SK-N-SH (cell line): ENCODE data around the gene SGO2. TPM values are rescaled to one million over a fixed set of nuclear protein-coding genes. Genes with fewer than 3 reads are reported as not detected.

Source experiments
- CTCF ChIA-PET: fragments of 300-600, 350-600 bp; formaldehyde crosslinking; extraction: SDS; loops from one replicate; lab custom pipeline; 2021; lab: Yijun Ruan, JAX
- POLR2A ChIA-PET: fragments of 350-600 bp; sonication (Branson Sonifier 250); formaldehyde crosslinking; extraction: SDS; loops from one replicate; lab custom pipeline; 2020; ENCODE audit warnings: antibody characterized with exemption, inconsistent platforms; lab: Yijun Ruan, JAX
- DNase-seq: peaks from one replicate; pipeline ENCODE4 v3.0.0; 2012
- H2AFZ ChIP-seq: fragments of 200-600 bp; sonication (generic); 2 replicates; pipeline ENCODE4 v1.8.1; 2016; ENCODE audit warnings: antibody characterized with exemption, mild to moderate bottlenecking, low read depth
- H3F3A ChIP-seq: fragments of 200-600 bp; sonication (generic); replicated peaks from 2 replicates; pipeline ENCODE3; 2016; ENCODE audit warnings: antibody characterized with exemption, mild to moderate bottlenecking; ENCODE audit not compliant: insufficient read depth
- H3K27ac ChIP-seq, 2 experiments: fragments of 200-500 bp in 1 of 2; fragments of 200-600 bp in 1 of 2; sonication (Bioruptor generic) in 1 of 2; sonication (generic), shearing (Covaris generic) in 1 of 2; 2 replicates each; pipeline versions ENCODE4 v1.5.1 to v1.6.1; 2014 to 2016; ENCODE audit warnings: low read depth in 2 of 2, inconsistent platforms in 1 of 2, low read length in 1 of 2, mild to moderate bottlenecking in 1 of 2, mixed read lengths in 1 of 2
- H3K27me3 ChIP-seq: fragments of 200-600 bp; sonication (generic), shearing (Covaris generic); 2 replicates; pipeline ENCODE4 v1.6.1; 2016; ENCODE audit warnings: mixed run types; ENCODE audit not compliant: insufficient read depth
- H3K36me3 ChIP-seq, 2 experiments: fragments of 200-500 bp in 1 of 2; fragments of 200-600 bp in 1 of 2; sonication (Bioruptor generic) in 1 of 2; sonication (generic) in 1 of 2; replicated peaks in 1 of 2; 2 replicates each; pipeline versions ENCODE3 to v1.5.1; 2014 to 2016; ENCODE audit warnings: low read length in 1 of 2, mild to moderate bottlenecking in 1 of 2; ENCODE audit not compliant: insufficient read depth in 2 of 2, control insufficient read depth in 1 of 2
- H3K4me1 ChIP-seq, 2 experiments: fragments of 200-500 bp in 1 of 2; fragments of 200-600 bp in 1 of 2; sonication (Bioruptor generic) in 1 of 2; sonication (generic), shearing (Covaris generic) in 1 of 2; 2 replicates each; pipeline versions ENCODE4 v1.5.1 to v1.6.1; 2014 to 2016; ENCODE audit warnings: low read depth in 1 of 2, low read length in 1 of 2, mixed run types in 1 of 2; ENCODE audit not compliant: insufficient read depth in 2 of 2, control insufficient read depth in 1 of 2
- H3K4me2 ChIP-seq: fragments of 200-600 bp; sonication (generic), shearing (Covaris generic); 2 replicates; pipeline ENCODE4 v1.6.1; 2017; ENCODE audit warnings: mixed run types
- H3K4me3 ChIP-seq, 2 experiments: fragments of 200-500 bp in 1 of 2; fragments of 200-600 bp in 1 of 2; sonication (Bioruptor generic) in 1 of 2; sonication (generic), shearing (Covaris generic) in 1 of 2; 2 replicates each; pipeline versions ENCODE4 v1.5.1 to v1.8.1; 2014 to 2016; ENCODE audit warnings: low read depth in 2 of 2, inconsistent platforms in 1 of 2, low read length in 1 of 2, mild to moderate bottlenecking in 1 of 2, mixed read lengths in 1 of 2, moderate library complexity in 1 of 2
- H3K79me2 ChIP-seq: fragments of 200-600 bp; sonication (generic); 2 replicates; pipeline ENCODE4 v1.8.1; 2017; ENCODE audit warnings: mild to moderate bottlenecking; ENCODE audit not compliant: insufficient read depth
- H3K9ac ChIP-seq: fragments of 200-600 bp; sonication (generic); 2 replicates; pipeline ENCODE4 v1.6.1; 2017; ENCODE audit warnings: mixed run types
- H3K9me2 ChIP-seq: fragments of 200-600 bp; sonication (generic); 2 replicates; pipeline ENCODE4 v1.6.1; 2017; ENCODE audit warnings: mixed run types
- H3K9me3 ChIP-seq: fragments of 200-600 bp; sonication (generic); 2 replicates; pipeline ENCODE4 v1.6.1; 2017; ENCODE audit warnings: mixed run types, mild to moderate bottlenecking, moderate library complexity
- H4K20me1 ChIP-seq: fragments of 200-600 bp; sonication (generic); 2 replicates; pipeline ENCODE4 v1.6.1; 2017; ENCODE audit warnings: mild to moderate bottlenecking, mixed run types; ENCODE audit not compliant: insufficient read depth
- CTCF ChIP-seq: fragments of 200-600 bp; sonication (generic); IDR thresholded peaks from 2 replicates; pipeline ENCODE4 v1.6.1; 2017; ENCODE audit warnings: antibody characterized with exemption, mild to moderate bottlenecking, moderate library complexity
- EP300 ChIP-seq, 2 experiments: IDR thresholded peaks; 2 replicates each; pipeline versions ENCODE4 v1.4.0 to v1.6.1; 2012; ENCODE audit warnings: borderline replicate concordance in 1 of 2, low read depth in 1 of 2, low read length in 1 of 2
- EZH2phosphoT487 ChIP-seq: fragments of 200-600 bp; sonication (generic); IDR thresholded peaks from 2 replicates; pipeline ENCODE4 v1.6.1; 2017; ENCODE audit warnings: low read depth, mixed run types, mild to moderate bottlenecking, antibody characterized with exemption, moderate library complexity, borderline replicate concordance
- FOSL2 ChIP-seq: IDR thresholded peaks from 2 replicates; pipeline ENCODE4 v1.4.0; 2012; ENCODE audit warnings: low read depth, mild to moderate bottlenecking, moderate library complexity, borderline replicate concordance
- FOXM1 ChIP-seq: IDR thresholded peaks from 2 replicates; pipeline ENCODE4 v1.4.0; 2012; ENCODE audit warnings: low read depth, mild to moderate bottlenecking
- GATA2 ChIP-seq: sonication (generic); formaldehyde crosslinking; IDR thresholded peaks from 2 replicates; pipeline ENCODE4 v1.5.0; 2020; ENCODE audit warnings: mild to moderate bottlenecking, missing genetic modification reagents
- IRF3 ChIP-seq: fragments of 150-350 bp; IDR thresholded peaks from 2 replicates; pipeline ENCODE4 v1.6.1; 2016; ENCODE audit warnings: mild to moderate bottlenecking, low read depth, low read length
- MEF2A ChIP-seq: IDR thresholded peaks from 2 replicates; pipeline ENCODE4 v1.4.0; 2012; ENCODE audit warnings: low read depth, borderline replicate concordance
- NFIC ChIP-seq: IDR thresholded peaks from 2 replicates; pipeline ENCODE4 v1.4.0; 2012; ENCODE audit warnings: borderline replicate concordance
- NRF1 ChIP-seq: IDR thresholded peaks from 2 replicates; pipeline ENCODE4 v1.6.1; 2012; ENCODE audit warnings: low read depth, mild to moderate bottlenecking, low read length
- PBX3 ChIP-seq: IDR thresholded peaks from 2 replicates; pipeline ENCODE4; 2012
- POLR2AphosphoS5 ChIP-seq: IDR thresholded peaks from 2 replicates; pipeline ENCODE4 v1.6.1; 2012; ENCODE audit warnings: low read depth, low read length
- RCOR1 ChIP-seq: fragments of 150-350 bp; IDR thresholded peaks from 2 replicates; pipeline ENCODE4 v1.6.1; 2017; ENCODE audit warnings: antibody characterized with exemption, low read length
- RXRA ChIP-seq: IDR thresholded peaks from 2 replicates; pipeline ENCODE4 v1.4.0; 2012; ENCODE audit warnings: low read depth, mild to moderate bottlenecking, borderline replicate concordance
- SIN3A ChIP-seq: IDR thresholded peaks from 2 replicates; pipeline ENCODE4 v1.6.1; 2012; ENCODE audit warnings: low read depth, mild to moderate bottlenecking, low read length, moderate library complexity, borderline replicate concordance
- SMC3 ChIP-seq: IDR thresholded peaks from 2 replicates; pipeline ENCODE4 v1.6.1; 2012; ENCODE audit warnings: low read depth, low read length, improper control_type of control experiment
- TAF1 ChIP-seq: IDR thresholded peaks from 2 replicates; pipeline ENCODE4 v1.6.1; 2012; ENCODE audit warnings: low read depth, mild to moderate bottlenecking, low read length, moderate library complexity, borderline replicate concordance
- TEAD4 ChIP-seq: IDR thresholded peaks from 2 replicates; pipeline ENCODE4 v1.4.0; 2012; ENCODE audit warnings: mild to moderate bottlenecking, borderline replicate concordance; ENCODE audit not compliant: insufficient read depth
- WGBS: methylation state at CpG from one replicate; pipeline ENCODE4 v1.1.6; 2017; ENCODE audit warnings: low lambda C conversion rate; 5-methylcytosine and 5-hydroxymethylcytosine counted together
- polyA plus RNA-seq, 3 experiments: library from polyadenylated mRNA; depleted of rRNA; stranded (reverse); fragments of >200 nt; gene quantifications; 2 replicates each; pipeline ENCODE4 v1.2.3, GENCODE V29; 2012
- TF ChIP-seq, protein P1 (sequence below): IDR thresholded peaks from 2 replicates; pipeline ENCODE4 v1.4.0; 2012; ENCODE audit warnings: low read depth

Gene SGO2
- polyA plus RNA-seq, 1 of the 3 experiments (the other 2 are of a cell fraction), result 2.8 TPM

DNA sequence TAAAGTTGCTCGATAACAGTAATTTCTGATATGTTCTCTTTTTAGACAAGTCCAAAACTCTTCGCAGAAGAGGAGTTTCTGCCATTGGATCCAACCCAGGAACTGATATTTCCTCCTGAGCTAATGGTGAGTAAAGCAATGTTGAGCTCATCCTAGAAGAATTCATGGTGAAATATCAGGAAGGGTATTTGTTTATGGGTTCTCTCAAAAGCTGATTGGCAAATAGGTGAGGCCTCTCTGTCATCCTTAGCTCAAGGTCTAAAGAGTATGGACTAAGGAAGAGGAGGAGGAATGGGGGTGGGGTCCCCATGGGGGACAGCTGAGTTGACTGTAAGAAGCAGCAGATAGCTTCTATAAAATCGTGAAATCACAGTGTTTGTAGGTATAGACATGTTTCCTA lies 78.0 kb downstream of the SGO2 start (continued):
- TF ChIP-seq CTCF (no peak), RXRA (no peak), POLR2AphosphoS5 (no peak), RCOR1 (no peak), TEAD4 (no peak), FOSL2 (peak; percentile 30; the same call in 1 of the 2 replicates)
- TF ChIP-seq, protein P1, sequence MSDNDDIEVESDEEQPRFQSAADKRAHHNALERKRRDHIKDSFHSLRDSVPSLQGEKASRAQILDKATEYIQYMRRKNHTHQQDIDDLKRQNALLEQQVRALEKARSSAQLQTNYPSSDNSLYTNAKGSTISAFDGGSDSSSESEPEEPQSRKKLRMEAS, result no peak

DNA sequence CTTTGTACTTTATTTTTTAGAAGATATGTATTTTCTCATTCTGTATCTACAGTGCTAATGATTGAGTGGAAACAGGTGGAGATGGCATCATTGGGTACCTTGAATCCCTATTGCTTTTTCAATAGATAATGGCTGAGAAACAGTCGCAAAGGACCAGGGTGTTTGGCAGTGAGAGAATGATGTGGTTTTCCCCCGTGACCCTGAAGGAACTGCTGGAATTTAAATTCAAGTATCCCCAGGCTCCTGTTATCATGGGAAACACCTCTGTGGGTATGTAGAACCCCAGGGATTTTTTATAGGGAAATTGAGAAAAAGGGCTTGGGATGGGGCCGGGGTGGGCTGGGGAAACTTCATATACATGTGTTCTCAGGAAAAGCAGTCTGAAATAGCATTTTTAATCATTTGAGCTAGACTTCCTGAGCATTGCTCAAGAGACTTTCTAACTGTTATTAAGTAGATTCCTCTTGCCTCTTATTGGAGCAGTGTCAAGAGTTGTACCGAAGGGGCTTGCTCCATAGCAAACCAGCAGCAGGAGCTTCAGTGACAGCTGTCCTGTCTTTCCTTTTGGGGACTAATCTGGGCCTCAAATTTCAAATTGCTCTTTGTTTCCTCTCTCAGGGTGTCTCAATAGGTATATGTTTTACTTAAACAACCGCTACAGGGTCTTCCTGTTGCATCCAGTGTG lies 78.7 kb downstream of the SGO2 start:
- POLR2A ChIA-PET, result no interaction called here

More for the DNA sequence above, 78.7 kb downstream of the SGO2 start:
- 86% methylated on average over 5 of the region's 5 CpGs for WGBS
- Histone ChIP-seq H3K79me2 (no peaks in the 10 kb centered on the region), H3K27me3 (no peaks in the 10 kb centered on the region), H3K36me3 (no peaks in the 10 kb centered on the region), H3K4me1 (peaks cover 0 to 20% of the 10 kb centered on the region in 2 experiments; a peak in 1 of 4 replicates), H3F3A (peaks cover 15% of the 10 kb centered on the region), H3K9me3 (no peaks in the 10 kb centered on the region; the same call in 1 of the 2 replicates), H2AFZ (0 out of 2 replicates have a peak overlapping the region, but pooled peaks have one; percentile 48), H3K27ac (peak overlapping the region in 1 of 2 experiments; percentile 14; a peak in 1 of 4 replicates), H3K4me2 (peak overlapping the region; percentile 14; the same call in 1 of the 2 replicates), H3K4me3 (no peak overlapping the region), H3K9ac (no peak overlapping the region), H4K20me1 (no peaks in the 10 kb centered on the region), H3K9me2 (no peaks in the 10 kb centered on the region)
- CTCF ChIA-PET, result interaction anchor here (0.6 to 2.2 kb wide), 3 partner anchors 12 to 573 kb away, joined by 3 to 5 read pairs (median 3); no protein-coding TSS in a partner anchor
- TF ChIP-seq CTCF (no peak), PBX3 (no peak), TEAD4 (no peak), FOSL2 (no peak), SIN3A (no peak), MEF2A (no peak), TAF1 (no peak), NRF1 (no peak), GATA2 (CRISPR knock-in tag) (no peak), EP300 (IDR thresholded peaks at IDR 0.05; ENCODE audit: borderline replicate concordance in 1 of 2, low read depth in 1 of 2, low read length in 1 of 2) (no peak), IRF3 (no peak), SMC3 (no peak), EZH2phosphoT487 (no peak), FOXM1 (no peak), NFIC (no peak)
- no peak for DNase-seq
